GM18870 (cell line): ENCODE measurements around the gene CD200R1L.

Experiments
- ATAC-seq: cut with Tn5 transposase; IDR thresholded peaks from one replicate; pipeline ENCODE4 v1.9.1; 2021; ENCODE audit warnings: moderate library complexity; ENCODE audit not compliant: unreplicated experiment

CD200R1L gene

GRCh38 chr3:112769286-112769978, 77.2 kb downstream of the CD200R1L start:
- no peak for ATAC-seq

- no peak for ATAC-seq
Measured at GRCh38 chr3:112767777-112768176, 78.9 kb downstream of the CD200R1L start.

GRCh38 chr3:112767177-112767576, 79.5 kb downstream of the CD200R1L start:
- no peak for ATAC-seq
